AG04450 (cell line): ENCODE measurements around the gene ZG16. TPM values are rescaled to one million over a fixed set of nuclear protein-coding genes. Genes with fewer than 3 reads are reported as not detected.
"Not testable (repeated sequence)": the region's sequence is repeated elsewhere in the genome, so short reads cannot be mapped to it uniquely, and the experiment has no call there.

ENCODE experiments used
- CTCF ChIA-PET: fragments of 300-600, 350-600 bp; formaldehyde crosslinking; extraction: SDS; loops from one replicate; lab custom pipeline; 2022; ENCODE audit warnings: antibody characterized with exemption, inconsistent platforms; lab: Charles Lee
- POLR2A ChIA-PET: fragments of 350-600 bp; formaldehyde crosslinking; extraction: SDS; loops from one replicate; lab custom pipeline; 2021; ENCODE audit warnings: antibody characterized with exemption, inconsistent platforms; lab: Yijun Ruan, JAX
- DNase-seq: peaks from one replicate; pipeline ENCODE4 v3.0.0-alpha.2; 2011; ENCODE audit warnings: low read depth, low spot score
- H3K27ac ChIP-seq: one replicate; pipeline ENCODE4 v1.5.1; 2012; ENCODE audit warnings: low read depth, low read length, control low read depth
- H3K27me3 ChIP-seq: one replicate; pipeline ENCODE4 v1.6.0; 2012; ENCODE audit warnings: low read length; ENCODE audit not compliant: control insufficient read depth, insufficient read depth
- H3K4me3 ChIP-seq: 2 replicates; pipeline ENCODE4 v1.5.1; 2011; ENCODE audit warnings: mild to moderate bottlenecking, low read depth, low read length, control low read depth
- H3K9me3 ChIP-seq: 2 replicates; pipeline ENCODE4 v1.5.1; 2012; ENCODE audit warnings: low read length; ENCODE audit not compliant: control insufficient read depth, insufficient read depth
- polyA plus RNA-seq: library from polyadenylated mRNA; depleted of rRNA; stranded (reverse); fragments of >200 nt; gene quantifications from 2 replicates; pipeline ENCODE4 v1.2.3, GENCODE V29; 2011
- TF ChIP-seq, protein P1 (sequence below): IDR thresholded peaks from 2 replicates; pipeline ENCODE4 v1.5.1; 2011; ENCODE audit warnings: low read depth, low read length, control low read depth, inconsistent platforms

ZG16 gene
- polyA plus RNA-seq, 1 experiment = not detected

DNA sequence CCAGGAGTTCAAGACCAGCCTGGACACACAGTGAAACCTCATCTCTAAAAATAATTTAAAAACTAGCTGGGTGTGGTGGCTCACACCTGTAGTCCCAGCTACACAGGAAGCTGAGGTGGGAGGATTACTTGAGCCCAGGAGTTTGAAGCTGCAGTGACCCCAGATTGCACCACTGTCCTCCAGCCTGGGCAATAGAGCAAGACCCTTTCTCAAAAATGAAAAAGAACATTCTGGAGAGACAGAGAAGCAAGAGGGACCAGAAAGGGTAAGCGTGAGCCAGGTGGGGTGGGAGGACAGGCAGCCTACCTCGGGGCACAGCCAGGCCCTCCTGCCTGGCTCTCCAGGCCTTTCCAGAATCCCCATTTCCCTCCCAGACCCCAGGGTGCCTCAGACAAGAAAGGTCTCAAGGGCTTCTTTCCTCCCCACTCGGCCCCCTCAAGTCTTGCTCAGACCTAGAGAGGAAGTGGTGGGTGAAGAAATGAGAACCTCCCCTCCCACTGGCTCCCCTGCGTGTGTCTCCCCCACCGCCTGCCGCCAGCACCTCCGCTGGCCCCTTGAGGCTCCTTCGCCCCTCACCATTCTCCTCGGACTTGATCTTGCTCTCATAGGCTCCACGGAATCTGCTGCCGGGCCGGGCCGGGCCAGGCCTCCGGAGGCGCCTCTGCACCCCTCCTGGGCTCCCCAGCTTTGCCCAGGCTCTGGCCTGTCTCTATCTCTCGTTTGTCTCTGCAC is 32.8 kb upstream of the ZG16 start:
- H3K4me3 ChIP-seq = no peak overlapping the region
- ChIA-PET POLR2A (interaction anchor here (0.6 kb wide), 1 partner anchor 320 kb away, joined by 3 read pairs; no protein-coding TSS in a partner anchor), CTCF (no interaction called here)
- TF ChIP-seq, protein P1, sequence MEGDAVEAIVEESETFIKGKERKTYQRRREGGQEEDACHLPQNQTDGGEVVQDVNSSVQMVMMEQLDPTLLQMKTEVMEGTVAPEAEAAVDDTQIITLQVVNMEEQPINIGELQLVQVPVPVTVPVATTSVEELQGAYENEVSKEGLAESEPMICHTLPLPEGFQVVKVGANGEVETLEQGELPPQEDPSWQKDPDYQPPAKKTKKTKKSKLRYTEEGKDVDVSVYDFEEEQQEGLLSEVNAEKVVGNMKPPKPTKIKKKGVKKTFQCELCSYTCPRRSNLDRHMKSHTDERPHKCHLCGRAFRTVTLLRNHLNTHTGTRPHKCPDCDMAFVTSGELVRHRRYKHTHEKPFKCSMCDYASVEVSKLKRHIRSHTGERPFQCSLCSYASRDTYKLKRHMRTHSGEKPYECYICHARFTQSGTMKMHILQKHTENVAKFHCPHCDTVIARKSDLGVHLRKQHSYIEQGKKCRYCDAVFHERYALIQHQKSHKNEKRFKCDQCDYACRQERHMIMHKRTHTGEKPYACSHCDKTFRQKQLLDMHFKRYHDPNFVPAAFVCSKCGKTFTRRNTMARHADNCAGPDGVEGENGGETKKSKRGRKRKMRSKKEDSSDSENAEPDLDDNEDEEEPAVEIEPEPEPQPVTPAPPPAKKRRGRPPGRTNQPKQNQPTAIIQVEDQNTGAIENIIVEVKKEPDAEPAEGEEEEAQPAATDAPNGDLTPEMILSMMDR = no peak
- H3K9me3 ChIP-seq = peaks cover 7% of the 10 kb centered on the region; the same call in 1 of the 2 replicates
- peaks cover 15% of the 10 kb centered on the region for H3K27me3 ChIP-seq
- DNase-seq = no peak
- no peak overlapping the region for H3K27ac ChIP-seq

DNA sequence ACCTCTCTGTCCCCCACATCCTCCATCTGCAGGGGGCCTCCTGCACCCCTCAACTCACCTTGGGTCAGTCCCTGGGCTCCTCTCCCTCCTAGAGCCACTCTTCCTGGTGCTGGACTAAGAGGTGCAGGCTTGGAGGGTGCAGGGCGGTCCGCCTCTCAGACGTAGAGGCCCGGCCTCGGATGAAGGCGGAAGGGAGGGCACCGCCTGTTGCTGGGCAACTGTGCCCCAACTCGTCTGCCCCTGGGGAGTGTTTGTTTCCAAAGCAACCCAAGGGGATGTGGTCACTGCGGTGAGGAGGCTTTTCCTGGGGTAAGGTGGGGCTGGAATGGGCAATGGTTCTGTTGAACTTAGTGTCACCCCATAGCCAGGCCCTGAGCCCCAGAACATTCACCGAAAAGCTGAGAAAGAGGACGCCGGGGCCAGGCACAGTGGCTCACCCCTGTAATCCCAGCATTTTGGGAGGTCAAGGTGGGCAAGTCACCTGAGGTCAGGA is 32.2 kb upstream of the ZG16 start, which contains the start of gene C16orf54:
Gene C16orf54 (minus strand): TSS at position 138 of the 493 bp plus-strand sequence. CDS start 1,039 bp downstream, outside the sequence.
- TF ChIP-seq, protein P1 = no peak
- peaks cover 7% of the 10 kb centered on the region; the same call in 1 of the 2 replicates for H3K9me3 ChIP-seq
- H3K4me3 ChIP-seq = no peak within 1 kb of the TSS
- POLR2A ChIA-PET = no interaction called here
- CTCF ChIA-PET = no interaction called here
- H3K27ac ChIP-seq = no peak within 1 kb of the TSS
- no peak for DNase-seq
- peaks cover 15% of the 10 kb centered on the region for H3K27me3 ChIP-seq

DNA sequence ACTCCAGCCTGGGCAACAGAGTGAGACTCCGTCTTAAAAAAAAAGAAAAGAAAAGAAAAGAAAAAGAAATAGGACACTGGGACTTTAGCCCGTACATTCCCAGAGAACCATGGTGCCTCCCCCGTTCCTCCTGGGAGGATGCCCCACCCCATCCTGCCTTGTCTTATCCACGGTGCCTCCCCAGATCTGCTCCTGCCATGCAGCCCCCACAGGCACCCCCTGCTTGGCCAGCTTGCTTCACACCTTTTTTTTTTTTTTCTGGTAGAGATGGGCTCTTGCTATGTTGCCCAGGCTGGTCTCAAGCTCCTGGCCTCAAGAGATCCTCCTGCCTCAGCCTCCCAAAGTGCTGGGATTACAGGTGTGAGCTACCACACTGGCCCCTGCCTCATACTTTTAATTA is 31.5 kb upstream of the ZG16 start:
- H3K27ac ChIP-seq, DNase-seq, H3K4me3 ChIP-seq, POLR2A ChIA-PET, H3K9me3 ChIP-seq, CTCF ChIA-PET: not testable (repeated sequence)
- H3K27me3 ChIP-seq = peaks cover 15% of the 10 kb centered on the region

DNA sequence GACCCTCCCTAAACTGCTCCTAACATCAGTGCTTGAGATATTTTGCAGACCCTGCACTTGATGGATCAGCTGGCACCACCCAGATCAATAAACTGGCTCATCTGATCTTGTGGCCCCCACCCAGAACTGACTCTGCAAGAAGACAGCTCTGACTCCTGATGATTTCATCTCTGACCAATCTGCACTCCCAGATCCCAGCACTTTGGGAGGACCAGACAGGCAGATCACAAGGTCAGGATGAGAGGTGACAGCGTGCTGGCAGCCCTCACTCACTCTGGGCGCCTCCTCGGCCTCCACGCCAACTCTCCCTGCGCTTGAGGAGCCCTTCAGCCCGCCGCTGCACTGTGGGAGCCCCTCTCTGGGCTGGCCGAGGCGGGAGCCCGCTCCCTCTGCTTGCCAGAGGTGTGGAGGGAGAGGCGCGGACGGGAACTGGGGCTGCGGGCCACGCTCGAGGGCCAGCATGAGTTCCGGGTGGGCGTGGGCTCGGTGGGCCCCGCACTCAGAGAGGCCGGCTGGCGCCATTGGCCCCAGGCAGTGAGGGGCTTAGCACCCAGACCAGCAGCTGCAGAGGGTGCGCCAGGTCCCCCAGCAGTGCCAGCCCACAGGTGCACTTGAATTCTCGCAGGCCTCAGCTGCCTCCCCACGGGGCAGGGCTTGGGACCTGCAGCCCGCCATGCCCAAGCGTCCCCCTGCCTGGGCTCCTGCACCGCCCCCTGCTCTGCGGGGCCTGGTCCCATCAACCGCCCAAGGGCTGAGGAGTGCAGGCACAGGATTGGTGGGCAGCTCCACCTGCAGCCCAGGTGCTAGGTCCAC is 29.9 kb upstream of the ZG16 start:
- CTCF ChIA-PET = interaction anchor here (0.6 to 1.3 kb wide), 2 partner anchors 18 to 19 kb away, joined by 3 to 5 read pairs; no protein-coding TSS in a partner anchor
- POLR2A ChIA-PET = interaction anchor here (0.9 kb wide), 1 partner anchor 57 kb away, joined by 5 read pairs; no protein-coding TSS in a partner anchor
- peaks cover 8% of the 10 kb centered on the region for H3K27me3 ChIP-seq
- TF ChIP-seq, protein P1 = no peak
- no peak overlapping the region for H3K4me3 ChIP-seq
- DNase-seq = no peak
- H3K9me3 ChIP-seq = peaks cover 7% of the 10 kb centered on the region; the same call in 1 of the 2 replicates
- no peak overlapping the region for H3K27ac ChIP-seq

DNA sequence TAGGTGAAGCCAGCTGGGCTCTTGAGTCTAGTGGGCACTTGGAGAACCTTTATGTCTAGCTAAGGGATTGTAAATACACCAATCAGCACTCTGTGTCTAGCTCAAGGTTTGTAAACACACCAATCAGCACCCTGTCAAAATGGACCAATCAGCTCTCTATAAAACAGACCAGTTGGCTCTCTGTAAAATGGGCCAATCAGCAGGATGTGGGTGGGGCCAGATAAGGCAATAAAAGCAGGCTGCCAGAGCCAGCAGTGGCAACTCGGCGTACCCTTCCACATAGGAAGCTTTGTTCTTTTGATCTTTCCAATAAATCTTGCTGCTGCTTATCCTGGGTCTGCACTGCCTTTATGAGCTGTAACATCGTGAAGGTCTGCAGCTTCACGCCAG is 29.3 kb upstream of the ZG16 start:
- H3K4me3 ChIP-seq, H3K9me3 ChIP-seq, DNase-seq, H3K27ac ChIP-seq, H3K27me3 ChIP-seq: not testable (repeated sequence)
- CTCF ChIA-PET = interaction anchor here (0.6 to 1.3 kb wide), 2 partner anchors 17 to 19 kb away, joined by 3 to 5 read pairs; no protein-coding TSS in a partner anchor
- POLR2A ChIA-PET = interaction anchor here (0.9 kb wide), 1 partner anchor 56 kb away, joined by 5 read pairs; no protein-coding TSS in a partner anchor
